NCI-H82 treated with DMSO at 0.1 percent for 48 hours (cell line): Measurements from ENCODE around the gene DOK7.
A peak's percentile ranks its signal among the peaks of the same experiment; 100 is the strongest.

Experiments used
- DNase-seq: peaks from one replicate; lab custom pipeline; 2025; ENCODE audit not compliant: unreplicated experiment; lab: John Stamatoyannopoulos, UW

DOK7 gene

GRCh38 chr4:3473996-3474765, 11.1 kb downstream of the DOK7 start:
- DNase-seq, result no peak

- no peak for DNase-seq
These were observed 12.1 kb downstream of the DOK7 start for GRCh38 chr4:3475041-3475712.

DNA sequence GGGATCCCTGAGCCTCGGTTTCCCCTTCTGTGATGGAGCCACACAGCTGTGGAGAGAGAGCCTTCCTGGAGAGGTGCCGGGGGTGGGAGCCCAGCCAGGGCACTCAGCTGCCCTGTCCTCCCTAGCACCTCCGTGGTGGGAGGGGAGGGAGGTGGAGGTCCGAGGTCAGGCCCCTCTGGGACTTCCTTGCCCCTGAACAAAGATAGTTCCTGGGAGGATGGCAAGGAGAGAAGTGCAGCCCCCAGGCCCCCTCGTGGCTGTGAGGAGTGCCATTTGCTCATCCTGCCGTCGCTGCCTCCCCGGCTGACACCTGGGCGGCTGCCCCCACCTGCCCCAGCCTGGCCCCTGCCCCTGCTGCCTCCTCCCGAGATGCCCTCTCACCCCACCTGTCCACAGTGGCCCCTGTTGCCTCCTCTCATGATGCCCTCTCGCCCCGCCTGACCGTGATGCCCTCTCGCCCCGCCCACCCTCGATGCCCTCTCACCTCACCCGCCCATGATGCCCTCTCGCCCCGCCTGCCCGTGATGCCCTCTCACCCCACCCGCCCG, 12.7 kb downstream of the DOK7 start:
- DNase-seq, result no peak

GRCh38 chr4:3476341-3476747, 13.2 kb downstream of the DOK7 start:
- no peak for DNase-seq

DNA sequence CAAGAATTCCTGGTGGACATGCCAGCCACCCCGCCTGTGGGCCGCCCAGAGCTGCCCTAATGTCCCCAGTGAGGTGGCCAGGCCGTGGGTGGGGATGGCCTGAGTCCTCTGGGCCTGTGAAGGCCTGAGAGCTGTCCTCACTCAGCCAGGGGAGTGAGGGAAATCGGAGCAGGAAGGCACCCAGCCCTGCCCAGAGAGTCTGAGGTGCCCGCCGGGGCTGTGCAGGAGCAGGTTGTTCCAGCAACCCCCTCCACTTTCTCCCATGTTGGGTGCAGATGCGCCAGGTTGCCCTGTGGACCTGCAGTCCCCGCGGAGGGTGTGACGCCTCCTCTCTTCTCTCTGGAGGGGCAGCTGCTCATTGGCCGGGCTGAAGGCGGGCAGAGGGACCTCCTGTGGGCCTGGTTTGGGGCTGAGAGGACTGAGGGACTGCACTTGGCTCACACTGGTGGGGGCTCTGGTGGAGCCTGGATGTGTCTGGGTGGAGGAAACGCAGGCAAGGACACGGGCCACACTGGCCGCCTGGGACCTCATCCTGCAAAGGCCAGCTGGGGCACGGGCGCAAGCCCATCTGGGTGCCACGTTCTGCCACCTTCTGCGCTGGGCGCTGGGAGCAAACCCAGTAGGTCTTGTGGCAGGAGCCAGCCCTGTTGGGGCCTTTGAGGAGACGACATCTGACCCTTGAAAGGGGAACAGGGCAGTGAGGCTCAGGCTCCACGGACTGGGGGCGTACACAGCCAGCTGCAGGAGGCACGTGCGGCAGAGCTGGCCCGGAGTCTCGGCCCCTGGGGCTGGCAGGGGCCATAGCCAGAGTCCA, 14.0 kb downstream of the DOK7 start:
- DNase-seq, result no peak

DNA sequence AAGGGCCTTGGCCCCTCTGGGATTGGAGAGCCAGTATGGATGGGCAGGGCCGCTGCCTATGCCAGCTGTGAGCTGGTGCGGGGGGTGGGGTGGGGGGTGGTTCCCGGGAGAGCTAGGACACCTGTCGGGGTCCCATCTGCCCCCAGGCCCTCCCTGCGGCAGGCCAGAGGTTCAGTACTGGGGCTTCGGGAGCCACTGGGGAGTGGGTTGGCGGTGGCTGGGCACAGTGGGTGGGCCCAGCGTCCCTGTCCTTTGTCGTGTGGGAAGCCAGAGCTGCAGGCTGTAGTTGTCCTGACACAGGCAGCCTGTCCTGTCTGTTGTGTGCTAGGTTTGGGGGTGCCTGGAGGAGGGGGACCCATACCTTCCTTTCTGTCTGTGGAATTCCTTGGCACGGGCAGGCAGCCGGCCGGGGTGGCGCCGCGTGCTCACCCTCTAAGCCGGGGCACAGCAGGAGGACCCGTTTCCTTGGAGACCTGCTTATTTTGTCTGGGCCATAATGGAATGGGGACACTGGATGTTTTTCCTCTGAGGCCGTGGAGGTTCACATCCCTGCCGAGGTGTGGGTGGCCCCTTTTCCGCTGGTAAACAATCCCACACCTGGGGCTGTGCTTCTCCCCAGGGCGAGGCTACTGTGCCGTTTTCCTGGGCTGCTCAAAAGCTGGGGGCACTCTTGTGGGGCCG, 14.8 kb downstream of the DOK7 start:
- DNase-seq, result no peak

DNA sequence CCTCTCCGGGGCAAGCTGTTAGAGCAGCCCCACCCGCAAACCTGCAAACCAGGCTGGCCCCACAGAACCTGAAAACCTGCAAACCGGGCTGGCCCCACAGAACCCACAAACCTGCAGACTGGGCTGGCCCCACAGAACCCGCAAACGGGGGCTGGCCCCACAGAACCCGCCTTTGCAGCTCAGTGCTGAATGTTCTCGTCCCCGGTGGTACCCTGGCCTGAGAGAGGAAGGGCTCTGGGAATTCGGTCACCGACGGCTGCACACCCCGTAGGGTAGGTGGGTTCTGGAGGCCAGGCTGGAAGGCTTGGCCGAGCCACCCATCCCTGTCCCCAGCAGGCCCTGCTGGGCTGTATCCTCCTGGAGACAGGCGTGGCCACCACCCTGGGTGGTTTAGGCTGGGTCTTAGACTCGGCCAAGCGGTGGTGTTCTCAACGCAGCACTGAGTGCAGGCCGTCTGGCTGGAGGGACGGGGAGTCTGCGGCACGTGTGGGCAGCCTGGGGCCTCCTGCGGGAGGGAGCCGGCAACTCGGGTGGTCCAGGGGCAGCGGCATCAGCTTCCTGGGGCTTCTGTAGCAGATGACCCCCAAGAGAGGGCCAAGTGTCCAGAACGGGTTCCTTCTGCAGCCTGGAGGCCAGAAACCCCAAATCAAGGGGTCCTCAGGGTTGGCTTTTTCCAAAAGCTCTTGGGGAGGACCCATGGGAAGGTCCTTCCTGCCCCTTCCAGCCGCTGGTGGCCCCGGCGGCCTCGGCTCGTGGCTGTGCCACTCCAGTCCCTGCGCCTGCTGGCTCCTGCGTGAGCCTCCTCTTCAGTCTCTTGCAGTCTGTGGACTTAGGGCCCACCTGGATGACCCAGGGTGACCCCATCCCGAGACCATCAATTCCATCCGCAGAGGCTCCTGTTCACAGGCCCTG, 15.6 kb downstream of the DOK7 start:
- no peak for DNase-seq

- no peak for DNase-seq
These were observed 16.4 kb downstream of the DOK7 start for GRCh38 chr4:3479358-3480101.

DNA sequence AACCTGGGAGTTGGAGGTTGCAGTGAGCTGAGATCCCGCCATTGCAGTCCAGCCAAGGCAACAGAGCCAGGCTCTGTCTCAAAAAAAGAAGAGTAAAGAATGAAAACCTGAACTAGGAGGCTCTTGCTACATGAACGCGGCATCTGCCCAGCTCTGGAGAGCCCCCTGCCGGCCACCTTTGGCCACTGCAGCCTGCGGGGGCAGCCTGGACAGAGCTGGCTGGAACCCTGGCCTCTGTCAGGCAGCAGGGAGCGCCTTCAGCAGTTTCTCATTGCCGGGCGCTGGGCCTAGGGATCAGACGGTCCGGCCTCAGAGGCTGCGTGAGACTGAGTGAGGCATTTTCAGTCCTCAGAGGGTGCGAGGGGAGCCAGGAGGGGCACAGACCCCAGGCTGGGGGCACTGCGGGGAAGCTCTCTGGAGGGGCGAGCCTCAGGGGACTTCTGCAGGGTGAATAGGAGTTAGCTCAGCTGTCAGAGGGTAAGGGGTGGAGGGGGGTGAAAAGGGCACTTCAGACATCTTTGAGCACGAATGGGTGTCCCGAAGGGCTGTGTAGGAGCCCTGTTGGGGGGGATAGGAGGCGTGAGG, 17.5 kb downstream of the DOK7 start:
- DNase-seq, result peak; percentile 18

DNA sequence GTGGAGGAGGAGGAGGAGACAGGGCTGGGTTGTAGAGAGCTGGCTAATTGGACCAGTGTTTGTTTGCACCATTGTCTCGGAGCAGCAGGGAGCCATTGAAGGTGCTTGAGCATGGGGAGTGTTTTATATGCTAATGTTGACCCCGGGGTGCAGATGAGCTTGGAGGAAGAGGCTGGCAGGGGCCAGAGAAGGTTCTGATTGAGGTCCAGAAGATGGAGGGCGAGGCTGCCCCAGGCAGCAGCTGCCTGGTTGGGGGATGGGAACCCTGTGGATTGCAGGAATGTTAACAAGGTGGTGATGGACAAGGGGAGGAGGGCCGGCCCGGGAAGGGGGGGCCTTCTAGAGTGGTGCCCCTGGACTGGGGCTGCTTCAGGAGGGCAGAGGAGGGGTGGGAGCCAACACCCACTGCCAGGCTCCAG, 18.0 kb downstream of the DOK7 start:
- no peak for DNase-seq

DNA sequence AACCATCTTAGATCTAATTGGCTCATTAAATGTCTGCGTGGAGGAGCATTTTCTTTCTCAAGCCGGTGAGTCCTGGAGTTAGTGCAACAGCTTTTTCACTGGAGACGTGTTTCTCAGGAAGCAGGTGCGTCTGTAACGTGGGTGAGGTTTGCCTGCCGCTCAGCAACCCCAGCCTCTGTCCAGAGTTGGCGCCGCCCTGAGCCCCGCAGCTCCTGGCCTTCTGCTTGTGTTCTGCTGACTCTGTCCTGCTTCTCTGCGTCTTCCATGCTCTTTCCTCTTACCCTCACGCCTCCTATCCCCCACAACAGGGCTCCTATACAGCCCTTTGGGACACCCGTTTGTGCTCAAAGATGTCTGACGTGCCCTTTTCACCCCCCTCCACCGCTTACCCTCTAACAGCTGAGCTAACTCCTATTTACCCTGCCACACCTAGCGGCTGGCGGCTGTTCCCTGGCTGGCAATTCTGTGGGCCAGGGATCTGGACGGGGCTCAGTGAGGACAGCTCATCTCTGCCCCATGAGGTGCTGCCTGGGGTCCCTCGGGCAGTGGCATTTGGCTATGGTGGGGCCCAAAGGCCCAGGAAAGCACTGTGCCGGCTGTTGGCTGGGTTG, 18.8 kb downstream of the DOK7 start:
- no peak for DNase-seq

DNA sequence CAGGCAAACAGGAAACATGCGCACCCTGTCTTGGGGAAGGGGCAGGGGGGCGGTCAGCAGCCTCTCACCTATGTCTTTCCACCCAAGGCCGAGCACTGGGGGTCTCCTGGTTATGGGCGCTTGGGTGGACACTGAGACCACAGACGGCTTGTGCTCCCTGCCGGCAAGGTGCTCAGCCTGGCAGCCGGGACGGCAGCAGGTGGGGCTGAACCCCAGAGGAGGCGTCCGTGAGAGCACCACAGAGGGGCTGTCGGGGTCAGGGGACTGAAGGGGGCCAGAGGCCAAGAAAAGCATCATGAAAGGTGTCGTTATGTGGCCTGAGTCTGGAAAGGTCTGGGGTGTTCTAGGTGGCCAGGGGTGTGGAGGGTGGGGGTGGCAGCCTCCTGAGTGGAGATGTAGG, 19.6 kb downstream of the DOK7 start:
- no peak for DNase-seq

DNA sequence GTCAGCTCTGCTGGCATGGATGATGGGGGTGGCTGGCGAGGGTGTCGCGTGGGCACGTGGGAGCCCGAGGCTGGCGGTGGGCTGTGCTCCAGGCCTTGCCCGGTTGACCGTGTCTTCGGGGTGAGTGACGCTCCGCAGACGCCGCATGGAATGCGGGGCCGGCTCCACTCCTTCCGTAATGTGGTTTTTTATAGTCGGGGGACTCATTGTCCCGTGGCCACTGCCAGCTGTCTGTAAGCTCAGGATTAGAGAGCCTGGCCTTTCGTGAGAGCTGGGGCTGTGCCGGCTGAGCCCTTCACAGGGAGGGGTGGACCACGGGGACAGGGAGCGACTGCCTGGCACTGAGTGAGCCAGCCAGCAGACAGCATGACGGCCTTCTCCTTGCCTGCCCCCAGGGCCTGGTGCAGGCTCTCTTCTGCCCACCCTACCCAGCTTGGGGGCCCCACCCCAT, 20.4 kb downstream of the DOK7 start:
- DNase-seq, result no peak

DNA sequence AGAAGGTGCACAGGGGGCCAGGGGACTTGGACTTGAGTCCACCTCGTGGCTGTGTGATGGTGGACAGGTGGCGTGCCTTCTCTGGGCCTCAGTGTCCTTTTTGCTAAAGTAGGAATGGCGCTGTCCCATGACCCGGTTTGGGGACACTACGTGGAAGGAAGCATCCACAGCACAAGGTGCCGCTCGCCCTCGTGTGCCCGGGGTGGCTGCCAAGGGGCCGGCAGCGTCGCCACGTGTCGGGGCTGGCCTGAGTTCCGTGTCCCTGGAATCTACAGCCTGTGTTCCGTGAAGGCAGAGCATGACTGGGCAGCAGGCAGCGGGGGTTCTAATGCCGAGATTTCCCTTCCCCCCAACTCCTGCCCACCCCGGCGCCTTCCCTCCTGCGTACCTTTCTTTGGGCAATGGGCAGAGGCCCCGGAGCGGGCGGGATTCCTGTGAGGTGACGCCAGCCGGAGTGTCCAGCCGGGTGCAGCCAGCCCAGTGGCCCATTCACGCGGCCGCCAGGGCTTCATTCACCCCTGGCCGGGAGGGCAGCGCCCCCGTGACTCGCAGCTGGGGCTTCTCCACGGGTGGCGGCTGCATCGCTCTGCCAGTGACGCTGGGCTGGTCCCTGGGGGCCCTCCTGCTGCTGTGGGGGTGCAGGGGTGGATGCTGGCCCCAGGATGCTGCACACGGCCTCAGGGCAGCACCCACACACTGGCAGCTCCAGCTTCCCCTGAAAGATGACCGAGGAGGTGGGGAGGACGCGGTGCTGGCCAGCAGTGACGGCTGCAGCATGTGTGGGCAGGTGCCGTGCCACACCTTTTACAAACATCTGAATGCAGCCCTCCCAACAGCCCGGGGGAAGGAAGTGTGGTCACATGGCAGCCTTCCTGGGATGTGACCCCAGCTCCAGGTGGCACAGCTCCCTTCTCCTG, 21.2 kb downstream of the DOK7 start:
- DNase-seq, result no peak

DNA sequence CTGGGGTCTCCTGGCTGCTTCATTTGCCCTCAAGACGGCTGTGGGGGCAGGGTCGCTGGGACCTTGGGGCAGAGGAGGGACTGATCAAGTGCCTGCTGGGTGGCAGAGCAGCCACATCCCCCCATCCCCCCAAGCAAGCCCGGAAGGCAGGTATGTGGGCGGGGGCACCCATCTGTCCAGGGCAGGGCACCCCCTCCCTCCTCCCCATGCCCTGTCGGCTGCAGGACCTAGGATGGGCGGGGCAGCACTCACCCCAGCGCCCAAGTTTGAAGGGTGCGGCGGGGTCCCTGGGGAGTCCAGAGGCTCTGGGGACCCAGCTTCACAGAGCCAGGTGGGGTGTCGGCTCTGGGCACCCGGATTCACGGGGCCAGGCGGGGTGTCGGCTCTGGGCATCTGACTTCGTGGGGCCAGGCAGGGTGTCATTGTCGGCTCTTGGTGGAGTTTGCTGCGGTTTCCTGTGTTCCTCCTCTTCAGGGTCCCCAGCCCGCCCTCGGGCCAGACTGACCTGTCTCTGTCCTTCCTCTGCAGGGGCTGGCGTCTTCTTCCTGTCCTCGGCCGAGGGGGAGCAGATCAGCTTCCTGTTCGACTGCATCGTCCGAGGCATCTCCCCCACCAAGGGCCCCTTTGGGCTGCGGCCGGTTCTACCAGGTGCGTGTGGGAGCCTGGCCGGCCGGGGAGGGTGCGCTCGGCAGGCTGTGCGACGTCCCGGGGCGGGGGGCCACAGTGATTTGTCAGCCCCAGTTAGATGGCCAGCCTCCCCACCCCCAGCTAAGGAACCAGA, 22.1 kb downstream of the DOK7 start:
- no peak for DNase-seq

- DNase-seq, result no peak
These were observed 22.9 kb downstream of the DOK7 start for GRCh38 chr4:3485886-3486540.
